Measurements from ENCODE around the gene PCK2.

Gene PCK2

DNA sequence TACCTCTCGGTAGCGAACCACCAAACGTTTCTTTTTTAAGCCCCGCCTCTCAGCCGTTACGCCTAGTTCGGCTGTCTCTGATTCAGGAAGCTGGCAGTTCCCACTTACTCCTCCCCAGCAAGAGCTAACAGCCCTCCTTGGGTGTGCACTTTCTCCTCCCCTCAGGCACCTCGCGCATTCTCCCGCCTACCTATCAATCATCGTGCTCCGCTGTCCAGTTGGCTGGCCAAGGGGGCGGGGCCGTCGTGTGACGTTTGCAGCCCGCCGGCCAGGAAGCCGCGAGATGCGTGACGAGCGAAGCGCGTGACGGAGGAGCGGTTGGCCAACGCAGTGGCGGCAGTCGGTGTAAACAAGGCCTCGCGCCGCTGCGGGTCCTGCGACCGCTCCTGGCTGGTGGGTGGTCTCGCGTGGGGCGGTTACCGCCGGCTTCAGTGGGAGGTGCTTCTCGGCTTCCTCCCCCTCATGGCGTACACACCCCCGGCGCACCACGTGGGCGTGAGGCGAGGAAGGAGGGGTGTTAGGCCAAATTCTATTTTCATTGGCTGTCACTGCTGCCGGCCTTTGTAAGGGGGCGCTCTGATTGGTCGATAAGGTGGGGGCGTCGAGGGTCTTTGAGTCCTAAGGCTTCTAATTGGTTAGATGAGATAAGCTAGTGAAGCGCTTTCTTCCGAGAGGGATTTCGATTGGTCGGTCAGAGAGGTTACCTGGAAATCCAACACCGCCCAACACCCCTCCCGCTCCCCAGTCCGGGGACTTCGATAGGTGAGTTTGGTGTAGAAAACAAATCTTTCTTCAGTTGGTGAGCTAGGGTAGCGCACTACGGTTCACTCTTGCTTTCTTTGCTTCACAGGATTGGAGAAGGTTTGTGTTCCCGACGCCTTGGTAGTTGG is 20.7 kb downstream of the PCK2 start, which contains the start of the genes DCAF11 and NRL:
TSS of gene DCAF11 (plus strand) at position 246 of the 890 bp plus-strand sequence. CDS start 818 bp downstream, outside the sequence.
TSS of gene NRL (minus strand) at position 418 of the 890 bp plus-strand sequence. CDS start 32,101 bp downstream, outside the sequence.
- POLR2A ChIA-PET (ENCODE audit: low non-redundant PET): interaction anchor here (0.7 to 2.0 kb wide), 10 partner anchors 9 to 769 kb away, joined by 3 to 12 read pairs (median 4); partner anchors contain the start of genes IRF9, PCK2, PSME1 and PSME2
- DNase-seq (ENCODE audit: low spot score): peak; percentile 99
- H3K27ac ChIP-seq: peak within 1 kb of the TSS; percentile 99
- TF ChIP-seq, protein P1, sequence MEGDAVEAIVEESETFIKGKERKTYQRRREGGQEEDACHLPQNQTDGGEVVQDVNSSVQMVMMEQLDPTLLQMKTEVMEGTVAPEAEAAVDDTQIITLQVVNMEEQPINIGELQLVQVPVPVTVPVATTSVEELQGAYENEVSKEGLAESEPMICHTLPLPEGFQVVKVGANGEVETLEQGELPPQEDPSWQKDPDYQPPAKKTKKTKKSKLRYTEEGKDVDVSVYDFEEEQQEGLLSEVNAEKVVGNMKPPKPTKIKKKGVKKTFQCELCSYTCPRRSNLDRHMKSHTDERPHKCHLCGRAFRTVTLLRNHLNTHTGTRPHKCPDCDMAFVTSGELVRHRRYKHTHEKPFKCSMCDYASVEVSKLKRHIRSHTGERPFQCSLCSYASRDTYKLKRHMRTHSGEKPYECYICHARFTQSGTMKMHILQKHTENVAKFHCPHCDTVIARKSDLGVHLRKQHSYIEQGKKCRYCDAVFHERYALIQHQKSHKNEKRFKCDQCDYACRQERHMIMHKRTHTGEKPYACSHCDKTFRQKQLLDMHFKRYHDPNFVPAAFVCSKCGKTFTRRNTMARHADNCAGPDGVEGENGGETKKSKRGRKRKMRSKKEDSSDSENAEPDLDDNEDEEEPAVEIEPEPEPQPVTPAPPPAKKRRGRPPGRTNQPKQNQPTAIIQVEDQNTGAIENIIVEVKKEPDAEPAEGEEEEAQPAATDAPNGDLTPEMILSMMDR (conservative IDR thresholded peaks at IDR 0.05; ENCODE audit: low read depth): no peak
- CTCF ChIA-PET: no interaction called here

DNA sequence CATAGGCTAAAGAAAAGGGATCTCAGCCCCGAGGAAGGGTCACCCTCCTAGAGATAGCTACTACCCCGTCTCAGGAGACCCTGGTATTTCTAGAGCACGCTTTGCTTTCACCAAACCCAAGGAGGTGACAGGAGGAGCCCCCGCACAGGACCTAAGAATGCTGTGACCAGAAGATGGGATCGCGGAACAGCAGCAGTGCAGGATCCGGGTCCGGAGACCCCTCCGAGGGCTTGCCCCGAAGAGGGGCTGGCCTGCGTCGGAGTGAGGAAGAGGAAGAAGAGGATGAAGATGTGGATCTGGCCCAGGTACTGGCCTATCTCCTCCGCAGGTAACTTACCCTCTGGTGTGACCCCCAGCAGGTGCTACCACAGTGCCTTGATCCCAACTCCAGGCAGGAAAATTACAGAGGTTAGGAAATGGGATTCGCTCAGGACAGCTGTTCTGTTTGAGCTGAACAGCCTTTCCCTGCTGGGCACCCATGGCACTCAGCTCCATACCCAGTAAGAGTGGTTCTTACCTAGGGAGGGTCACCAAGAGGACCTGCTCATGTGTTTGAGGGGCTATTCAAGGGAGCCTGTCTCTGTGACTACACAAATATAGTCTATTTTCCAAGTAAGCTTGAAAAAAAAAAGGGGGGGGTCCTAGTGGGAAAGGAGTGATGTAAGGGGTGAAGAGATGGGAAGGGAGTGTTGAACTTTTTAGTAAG is 21.5 kb downstream of the PCK2 start:
- DNase-seq (ENCODE audit: low spot score): no peak
- CTCF ChIA-PET: interaction anchor here (0.5 kb wide), 1 partner anchor 149 kb away, joined by 3 read pairs; no protein-coding TSS in a partner anchor
- POLR2A ChIA-PET (ENCODE audit: low non-redundant PET): interaction anchor here (0.7 to 1.7 kb wide), 2 partner anchors 31 to 770 kb away, joined by 3 read pairs; partner anchors contain the start of gene RNF31
- TF ChIP-seq, protein P1 (conservative IDR thresholded peaks at IDR 0.05; ENCODE audit: low read depth): no peak
- peak overlapping the region; percentile 99 for H3K27ac ChIP-seq

DNA sequence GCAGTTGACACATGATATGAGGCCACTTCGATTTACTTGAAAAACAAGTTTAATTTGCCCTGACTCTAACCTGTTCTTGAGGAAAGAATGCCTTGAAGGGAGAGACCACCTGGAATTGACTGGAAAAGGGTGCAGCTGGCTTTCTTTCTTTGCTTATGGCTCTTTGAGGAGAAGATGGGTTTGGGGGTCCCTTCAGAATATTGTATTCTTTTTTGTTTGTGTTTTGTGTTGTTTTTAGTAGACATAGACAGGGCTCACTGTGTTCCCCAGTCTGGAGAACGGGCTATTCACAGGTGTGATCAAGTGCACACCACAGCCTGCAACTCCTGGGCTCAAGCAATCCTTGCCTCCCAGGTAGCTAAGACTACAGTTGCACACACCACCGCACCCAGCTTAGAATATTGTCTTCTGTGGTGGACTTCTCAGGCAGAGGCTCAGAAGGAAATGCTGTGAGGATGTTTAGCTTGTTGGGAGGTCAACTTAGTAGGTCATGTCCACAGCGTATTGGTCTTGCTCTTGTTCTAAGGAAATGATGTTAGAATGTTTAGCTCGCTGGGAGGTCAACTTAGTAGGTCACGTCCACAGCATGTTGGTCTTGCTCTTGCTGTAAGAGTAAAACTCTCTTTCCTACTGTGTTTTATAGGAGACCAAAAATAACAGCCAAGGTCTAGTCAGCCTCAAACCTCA is 22.2 kb downstream of the PCK2 start:
- DNase-seq (ENCODE audit: low spot score): no peak
- ChIA-PET CTCF (interaction anchor here (0.5 kb wide), 1 partner anchor 148 kb away, joined by 3 read pairs; no protein-coding TSS in a partner anchor), POLR2A (ENCODE audit: low non-redundant PET) (interaction anchor here (1.7 kb wide), 1 partner anchor 31 kb away, joined by 3 read pairs; the partner anchor contains the start of gene RNF31)
- no peak overlapping the region for H3K27ac ChIP-seq
- TF ChIP-seq, protein P1 (conservative IDR thresholded peaks at IDR 0.05; ENCODE audit: low read depth): no peak

DNA sequence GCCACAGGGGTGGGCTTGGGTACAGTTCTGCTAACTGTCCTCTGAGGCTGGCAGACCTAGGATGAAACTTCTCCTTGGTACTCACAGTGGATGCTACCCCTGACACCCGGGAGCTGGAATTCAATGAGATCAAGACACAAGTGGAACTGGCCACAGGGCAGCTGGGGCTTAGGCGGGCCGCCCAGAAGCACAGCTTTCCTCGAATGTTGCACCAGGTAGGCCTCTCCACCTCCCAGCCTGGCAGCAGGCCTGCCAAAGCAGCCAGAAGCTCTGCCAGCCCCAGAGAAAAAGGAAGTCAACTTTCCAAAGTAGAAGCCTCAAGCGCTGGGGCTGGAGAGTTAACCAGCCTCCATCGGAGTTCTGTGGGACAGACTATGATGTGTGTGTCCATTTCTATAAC is 23.1 kb downstream of the PCK2 start:
- H3K27ac ChIP-seq: no peak overlapping the region
- CTCF ChIA-PET: no interaction called here
- no peak for DNase-seq (ENCODE audit: low spot score)
- TF ChIP-seq, protein P1 (conservative IDR thresholded peaks at IDR 0.05; ENCODE audit: low read depth): no peak
- POLR2A ChIA-PET (ENCODE audit: low non-redundant PET): interaction anchor here (0.9 kb wide), 1 partner anchor 18 kb away, joined by 3 read pairs; the partner anchor contains the start of gene PSME1

DNA sequence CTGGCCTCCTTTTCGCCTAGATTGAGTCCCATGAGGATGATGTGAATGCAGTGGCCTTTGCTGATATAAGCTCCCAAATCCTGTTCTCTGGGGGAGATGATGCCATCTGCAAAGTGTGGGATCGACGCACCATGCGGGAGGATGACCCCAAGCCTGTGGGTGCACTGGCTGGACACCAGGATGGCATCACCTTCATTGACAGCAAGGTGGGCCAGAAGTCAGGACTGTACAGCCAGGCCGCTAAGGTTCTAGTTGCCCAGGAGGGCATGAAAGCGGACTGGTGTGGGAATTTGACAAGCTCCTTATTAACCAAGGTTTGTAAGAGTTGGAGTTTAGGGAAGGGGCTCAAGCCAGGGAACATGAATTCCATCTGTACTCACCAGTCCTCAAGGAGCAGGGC is 25.6 kb downstream of the PCK2 start:
- no peak overlapping the region for H3K27ac ChIP-seq
- no peak for DNase-seq (ENCODE audit: low spot score)
- TF ChIP-seq, protein P1 (conservative IDR thresholded peaks at IDR 0.05; ENCODE audit: low read depth): no peak
- CTCF ChIA-PET: no interaction called here
- POLR2A ChIA-PET (ENCODE audit: low non-redundant PET): no interaction called here
